Activated T-cell treated with anti-CD3 and anti-CD28 coated beads, Interleukin-2, amount 50 U/mL, for 4 hours (primary cell): ENCODE results near the gene CDK4. TPM values are rescaled to one million over a fixed set of nuclear protein-coding genes. Genes with fewer than 3 reads are reported as not detected.

Experiments used
- ATAC-seq, 2 donors: fragments of 200-7000 bp; cut with Tn5 transposase; one replicate each; pipeline ENCODE4 v1.10.0; 2021
- DNase-seq: peaks from one replicate; pipeline ENCODE4 v3.0.0-alpha.2; 2020
- H3K27me3 Mint-ChIP-seq: one replicate; pipeline ENCODE4 v1.8.0; 2021; ENCODE audit warnings: low read depth, mixed read lengths
- H3K36me3 Mint-ChIP-seq: one replicate; pipeline ENCODE4 v1.8.0; 2022; ENCODE audit warnings: mixed read lengths; ENCODE audit not compliant: insufficient read depth
- H3K4me1 Mint-ChIP-seq: one replicate; pipeline ENCODE4 v1.8.0; 2021; ENCODE audit warnings: low read depth, mixed read lengths
- H3K4me3 Mint-ChIP-seq: one replicate; pipeline ENCODE4 v1.8.0; 2021; ENCODE audit warnings: mild to moderate bottlenecking, moderate library complexity, mixed read lengths
- H3K9me3 Mint-ChIP-seq: one replicate; pipeline ENCODE4 v1.8.0; 2021; ENCODE audit warnings: mixed read lengths
- total RNA-seq, 3 donors: library from RNA; stranded (reverse); gene quantifications; one replicate each; pipeline ENCODE4 v1.2.1, GENCODE V29; 2021

The CDK4 gene
- total RNA-seq, 3 donors from 2014 or later: 347 to 382 (median 378) TPM

- no peak for DNase-seq
- H3K4me3 Mint-ChIP-seq: peak within 1 kb of the TSS; percentile 90
- peaks cover 42% of the 10 kb centered on the region for H3K4me1 Mint-ChIP-seq
- peaks cover 26% of the 10 kb centered on the region for H3K27me3 Mint-ChIP-seq
- no peaks in the 10 kb centered on the region for H3K9me3 Mint-ChIP-seq
- peak in 1 of 2 donors; percentile 3 for ATAC-seq
- peaks cover 33% of the 10 kb centered on the region for H3K36me3 Mint-ChIP-seq
Observed at GRCh38 chr12:57766464-57767304, 14.6 kb upstream of the CDK4 start, which contains the start of gene CYP27B1. CYP27B1 (minus strand) TSS chr12:57767078; CDS start chr12:57767041, 37 bp downstream.

DNA sequence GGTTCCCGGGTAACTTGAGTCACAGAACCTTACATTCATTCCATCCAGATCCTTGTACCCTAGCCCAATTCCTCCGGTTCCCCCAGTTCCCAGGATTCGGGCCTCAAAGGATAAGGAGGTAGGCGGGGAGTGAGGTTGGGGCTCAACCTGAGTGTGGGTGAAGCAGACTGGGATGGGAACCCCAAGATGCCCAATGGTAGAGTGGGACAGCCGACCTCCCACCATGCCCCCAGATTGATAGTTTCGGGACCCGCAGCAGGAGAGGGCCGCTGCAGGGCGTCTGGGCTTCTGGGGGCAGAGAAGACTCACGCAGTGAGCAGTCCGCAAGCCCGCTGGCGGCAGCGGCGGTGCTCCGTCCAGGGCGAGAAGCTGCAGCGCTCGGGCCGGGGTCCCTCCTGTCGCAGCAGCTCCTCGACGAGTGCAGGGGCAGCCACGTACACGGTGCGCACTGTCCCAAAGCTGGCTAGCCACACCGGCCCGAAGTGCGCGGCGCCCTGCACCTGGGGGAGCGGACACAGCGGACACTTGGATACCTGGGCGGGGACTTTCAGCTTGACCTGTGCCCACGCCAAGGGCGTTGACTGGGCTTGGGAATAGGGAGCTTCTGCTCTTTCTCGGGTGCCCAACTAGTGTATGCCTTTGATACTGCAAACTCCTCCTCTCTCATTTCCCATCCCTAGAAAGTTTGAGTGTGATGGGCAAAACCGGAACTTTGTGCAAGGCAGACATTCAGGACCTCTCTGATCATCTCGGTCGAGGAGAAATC, 13.8 kb upstream of the CDK4 start:
- H3K36me3 Mint-ChIP-seq: peaks cover 32% of the 10 kb centered on the region
- DNase-seq (no peak), ATAC-seq (peak; percentile 11 to 18)
- peaks cover 37% of the 10 kb centered on the region for H3K4me1 Mint-ChIP-seq
- peak overlapping the region; percentile 90 for H3K4me3 Mint-ChIP-seq
- peaks cover 26% of the 10 kb centered on the region for H3K27me3 Mint-ChIP-seq
- no peaks in the 10 kb centered on the region for H3K9me3 Mint-ChIP-seq

DNA sequence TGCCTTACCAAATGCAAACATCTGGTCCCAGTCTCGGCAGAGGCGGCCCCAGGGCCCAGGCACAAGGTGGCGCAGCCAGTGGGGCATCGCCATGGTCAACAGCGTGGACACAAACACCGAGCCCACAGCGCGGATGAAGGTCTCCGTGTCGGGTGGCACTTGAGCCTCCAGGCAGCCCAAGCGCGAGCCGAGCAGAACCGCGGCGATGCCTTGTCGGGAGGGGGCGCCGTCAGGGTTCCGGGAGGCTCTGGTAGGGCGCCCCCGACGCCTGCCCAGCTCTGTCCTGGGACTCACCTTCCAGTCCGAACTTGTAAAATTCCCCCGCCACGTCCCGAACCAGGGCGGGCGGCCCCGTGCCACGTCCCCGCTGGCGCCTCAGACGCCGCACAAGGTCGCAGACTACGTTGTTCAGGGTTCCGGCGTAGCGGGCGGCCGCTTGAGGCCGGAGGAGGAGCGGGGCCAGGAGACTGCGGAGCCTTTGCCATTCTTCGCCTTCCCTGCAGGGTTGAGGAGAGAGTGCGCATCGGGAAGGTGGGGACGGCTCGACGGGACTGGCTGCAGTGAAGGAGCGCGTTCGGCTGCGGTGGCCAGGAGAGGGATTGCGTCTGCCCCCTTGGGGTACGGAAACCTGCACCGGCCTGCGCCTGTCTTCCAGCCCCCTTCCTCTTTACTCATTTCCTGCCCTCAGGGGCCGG, 13.0 kb upstream of the CDK4 start:
- Mint-ChIP-seq H3K4me3 (peak overlapping the region; percentile 90), H3K9me3 (no peaks in the 10 kb centered on the region), H3K4me1 (peaks cover 31% of the 10 kb centered on the region), H3K27me3 (peaks cover 26% of the 10 kb centered on the region), H3K36me3 (peaks cover 26% of the 10 kb centered on the region)
- peak; percentile 52 for DNase-seq
- ATAC-seq: peak; percentile 74 to 80

- Mint-ChIP-seq H3K4me3 (peak overlapping the region; percentile 90), H3K27me3 (peaks cover 26% of the 10 kb centered on the region), H3K9me3 (no peaks in the 10 kb centered on the region), H3K36me3 (peaks cover 23% of the 10 kb centered on the region), H3K4me1 (peaks cover 30% of the 10 kb centered on the region)
- no peak for DNase-seq
- peak; percentile 31 to 32 for ATAC-seq
Observed at GRCh38 chr12:57764662-57765002, 12.5 kb upstream of the CDK4 start.

DNA sequence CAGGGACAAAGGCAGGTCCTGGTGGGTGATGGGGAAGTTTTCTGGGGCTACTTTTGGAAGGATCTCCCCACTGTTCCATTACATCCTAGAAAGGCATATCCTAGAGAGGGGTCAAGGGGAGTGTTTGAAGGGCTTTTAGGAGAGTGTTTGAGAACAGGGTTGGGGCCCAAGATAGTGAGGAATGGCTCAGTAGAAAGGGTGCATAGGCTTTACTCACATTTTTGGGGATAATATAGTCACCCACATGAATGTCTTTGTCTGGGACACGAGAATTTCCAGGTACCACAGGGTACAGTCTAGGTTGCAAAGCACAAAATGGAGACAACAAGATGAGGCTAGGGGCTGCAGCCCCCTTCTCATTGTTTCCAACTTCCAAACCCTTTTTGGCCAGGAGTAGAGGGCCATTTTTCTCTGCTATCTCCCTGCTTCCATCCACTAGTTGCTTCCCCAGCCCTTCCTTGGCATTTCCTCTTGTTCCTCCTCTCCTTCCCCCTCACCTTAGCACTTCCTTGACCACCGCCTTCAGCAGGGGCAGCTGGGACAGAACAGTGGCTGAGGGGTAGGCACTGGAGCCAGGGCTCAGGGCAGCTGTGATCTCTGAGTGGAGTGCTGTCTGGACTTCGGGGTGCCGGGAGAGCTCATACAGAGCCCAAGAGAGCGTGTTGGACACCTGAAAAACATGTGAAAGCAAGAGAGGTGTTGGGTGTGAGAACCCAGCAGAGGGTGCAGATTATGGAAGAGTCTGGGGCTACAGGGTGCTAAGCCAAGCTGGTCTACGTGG, 12.0 kb upstream of the CDK4 start:
- Mint-ChIP-seq H3K4me1 (peaks cover 34% of the 10 kb centered on the region), H3K36me3 (peaks cover 22% of the 10 kb centered on the region), H3K4me3 (peak overlapping the region; percentile 90), H3K9me3 (no peaks in the 10 kb centered on the region), H3K27me3 (peaks cover 26% of the 10 kb centered on the region)
- no peak for ATAC-seq
- DNase-seq: no peak

GRCh38 chr12:57762463-57762862, 10.4 kb upstream of the CDK4 start:
- Mint-ChIP-seq H3K4me1 (peaks cover 32% of the 10 kb centered on the region), H3K9me3 (no peaks in the 10 kb centered on the region), H3K27me3 (peaks cover 26% of the 10 kb centered on the region), H3K36me3 (peaks cover 19% of the 10 kb centered on the region), H3K4me3 (no peak overlapping the region)
- DNase-seq: no peak
- ATAC-seq: no peak

DNA sequence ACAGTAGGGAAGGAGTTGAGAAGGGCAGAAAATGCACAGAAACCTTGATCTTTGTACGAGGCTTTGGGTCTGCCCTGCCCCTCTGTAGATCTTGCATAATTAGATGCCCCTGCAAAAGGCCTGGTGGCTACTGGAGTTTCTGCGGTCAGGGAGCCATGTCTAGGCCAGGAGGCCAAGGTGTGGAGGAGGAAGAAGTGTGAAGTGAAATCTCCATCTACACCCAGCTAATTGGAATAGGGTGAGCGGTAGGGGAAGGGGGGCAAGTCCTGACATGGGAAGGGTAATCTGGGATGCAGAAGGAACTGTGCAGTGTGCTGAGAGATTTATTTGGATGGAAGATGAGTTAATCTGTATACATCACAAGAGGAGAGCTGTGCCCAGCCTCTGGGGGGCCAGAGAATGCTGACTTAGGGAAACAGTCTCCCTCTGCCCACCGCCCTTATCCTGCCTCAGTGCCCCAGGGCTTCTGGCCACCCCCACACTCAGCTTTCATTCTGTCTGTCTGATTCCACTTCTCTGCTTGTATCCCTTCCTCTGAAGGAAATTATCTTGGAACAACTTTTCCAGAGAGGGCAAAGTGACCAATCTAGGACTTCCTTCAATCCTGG, 9.4 kb upstream of the CDK4 start:
- Mint-ChIP-seq H3K4me3 (no peak overlapping the region), H3K27me3 (peaks cover 21% of the 10 kb centered on the region), H3K9me3 (no peaks in the 10 kb centered on the region), H3K36me3 (peaks cover 19% of the 10 kb centered on the region), H3K4me1 (peaks cover 35% of the 10 kb centered on the region)
- no peak for ATAC-seq
- no peak for DNase-seq

DNA sequence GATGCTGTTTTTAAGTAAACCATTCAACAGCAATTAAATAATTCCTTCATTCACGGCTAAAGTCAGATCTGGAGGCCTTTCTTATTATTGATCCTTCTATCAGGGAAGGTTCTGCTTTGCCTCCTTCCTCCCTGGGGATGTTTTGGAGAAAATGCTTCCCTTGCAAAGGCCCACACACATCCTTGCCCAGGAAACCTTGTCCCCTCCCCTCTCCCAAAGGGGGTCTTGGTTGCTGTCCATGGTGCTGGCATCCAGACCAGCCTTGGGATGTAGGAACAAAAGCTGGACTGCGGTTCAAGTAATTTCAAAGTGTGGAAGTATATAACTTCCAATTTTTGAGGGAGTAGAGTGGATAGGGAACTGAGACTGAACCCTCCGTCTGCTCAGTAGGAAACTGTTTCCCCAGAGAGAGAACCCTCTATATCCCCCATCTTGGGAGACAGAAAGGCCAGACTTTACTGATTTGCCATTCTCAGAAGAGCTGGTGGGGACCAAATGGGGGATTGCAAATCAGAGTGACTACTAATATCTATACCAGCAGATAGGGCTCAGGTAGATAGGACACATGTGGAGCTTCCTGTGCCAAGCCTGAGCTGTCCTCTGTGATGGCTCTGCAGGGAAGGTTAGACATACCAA, 8.4 kb upstream of the CDK4 start:
- Mint-ChIP-seq H3K27me3 (peaks cover 15% of the 10 kb centered on the region), H3K4me3 (no peak overlapping the region), H3K4me1 (peaks cover 32% of the 10 kb centered on the region), H3K9me3 (no peaks in the 10 kb centered on the region), H3K36me3 (peaks cover 19% of the 10 kb centered on the region)
- no peak for DNase-seq
- no peak for ATAC-seq

GRCh38 chr12:57759360-57759980, 7.4 kb upstream of the CDK4 start:
- Mint-ChIP-seq H3K4me3 (no peak overlapping the region), H3K27me3 (peaks cover 12% of the 10 kb centered on the region), H3K36me3 (peaks cover 19% of the 10 kb centered on the region), H3K4me1 (peaks cover 29% of the 10 kb centered on the region), H3K9me3 (no peaks in the 10 kb centered on the region)
- ATAC-seq (peak; percentile 17 to 18), DNase-seq (no peak)

DNA sequence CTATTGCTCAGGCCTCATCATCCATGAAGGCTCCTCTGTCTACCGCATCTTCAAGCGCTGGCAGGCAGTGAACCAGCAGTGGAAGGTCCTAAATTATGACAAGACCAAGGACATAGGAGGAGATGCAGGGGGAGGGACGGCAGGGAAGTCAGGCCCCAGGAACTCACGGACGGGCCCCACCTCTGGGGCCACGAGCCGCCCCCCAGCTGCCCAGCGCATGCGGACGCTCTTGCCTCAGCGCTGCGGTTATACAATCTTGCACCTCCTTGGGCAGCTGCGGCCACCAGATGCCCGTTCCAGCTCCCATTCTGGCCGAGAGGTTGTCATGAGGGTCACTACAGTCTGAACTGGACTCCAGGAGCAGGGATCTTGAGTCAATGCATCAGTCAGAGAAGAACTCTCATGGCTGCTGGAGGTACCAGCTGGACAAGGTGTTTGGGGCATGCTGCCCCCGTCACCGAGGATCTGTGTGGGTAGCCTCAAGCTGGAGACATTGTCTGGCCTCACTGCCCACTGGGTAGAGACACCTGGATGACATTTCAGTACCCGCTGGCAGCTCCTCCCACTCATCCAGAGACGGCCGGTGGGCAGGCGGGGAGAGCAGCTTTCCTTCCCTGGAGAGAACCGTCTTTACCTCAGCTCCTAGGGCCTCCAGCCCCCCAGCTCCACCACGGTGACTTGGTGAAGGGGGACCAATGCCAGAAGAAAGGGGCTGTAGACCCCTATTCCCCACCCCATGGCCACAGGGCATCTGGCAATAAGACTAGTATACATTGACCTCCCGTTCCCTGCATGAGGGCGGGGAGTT, 6.6 kb upstream of the CDK4 start:
- H3K9me3 Mint-ChIP-seq: no peaks in the 10 kb centered on the region

DNA sequence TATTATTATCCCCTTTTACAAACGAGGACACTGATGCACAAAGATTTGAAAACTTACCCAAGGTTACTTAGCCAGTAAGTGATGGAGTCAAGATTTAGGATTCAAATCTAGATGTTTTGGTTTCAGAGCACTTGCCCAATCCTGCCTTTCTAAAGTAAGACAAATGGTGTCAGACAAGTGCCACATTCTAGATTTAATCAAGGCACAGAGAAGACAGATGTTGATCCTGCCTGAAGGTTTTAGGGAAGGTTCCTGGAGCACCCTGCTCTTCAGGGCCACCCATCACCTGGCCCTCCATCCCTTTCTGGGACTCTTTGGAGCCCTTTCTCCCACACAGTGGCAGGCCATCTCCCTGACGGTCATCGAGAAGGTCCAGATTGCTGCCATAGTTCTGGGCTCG, 5.7 kb upstream of the CDK4 start:
- no peak for ATAC-seq
- H3K27me3 Mint-ChIP-seq: no peaks in the 10 kb centered on the region
- H3K4me3 Mint-ChIP-seq: no peak overlapping the region
- H3K36me3 Mint-ChIP-seq: peaks cover 12% of the 10 kb centered on the region
- DNase-seq: no peak
- H3K9me3 Mint-ChIP-seq: no peaks in the 10 kb centered on the region
- H3K4me1 Mint-ChIP-seq: peaks cover 37% of the 10 kb centered on the region

More for the DNA sequence above, 6.6 kb upstream of the CDK4 start:
- ATAC-seq: no peak
- no peak for DNase-seq
- peaks cover 8% of the 10 kb centered on the region for H3K27me3 Mint-ChIP-seq
- H3K4me3 Mint-ChIP-seq: no peak overlapping the region
- peaks cover 19% of the 10 kb centered on the region for H3K36me3 Mint-ChIP-seq
- H3K4me1 Mint-ChIP-seq: peaks cover 31% of the 10 kb centered on the region
